Astrocyte (in vitro differentiated cells and primary cell): ENCODE measurements around the gene SLC17A7.
"Not testable (repeated sequence)": the region's sequence is repeated elsewhere in the genome, so short reads cannot be mapped to it uniquely, and the experiment has no call there.

Experiments used
- CTCF ChIP-seq: IDR thresholded peaks from 2 replicates; pipeline ENCODE4 v1.5.1; 2011; ENCODE audit warnings: low read depth, mild to moderate bottlenecking, inconsistent platforms, low read length, moderate library complexity; ENCODE audit not compliant: insufficient read depth
- EZH2 ChIP-seq: IDR thresholded peaks from 2 replicates; pipeline ENCODE4 v1.6.1; 2012; ENCODE audit warnings: mild to moderate bottlenecking, low read length, inconsistent platforms; ENCODE audit not compliant: insufficient read depth

GRCh38 chr19:49444100-49444700, 2.9 kb upstream of the SLC17A7 start:
- TF ChIP-seq EZH2, CTCF: not testable (repeated sequence)
